K562 (cell line): ENCODE data around the gene MERTK. TPM values are rescaled to one million over a fixed set of nuclear protein-coding genes. Genes with fewer than 3 reads are reported as not detected.

Experiments
- ATF1 ChIP-seq, 2 experiments: fragments of 450-650 bp in 1 of 2; IDR thresholded peaks; 2 replicates each; pipeline ENCODE4 v1.6.1; 2016; ENCODE audit warnings: missing compliant biosample characterization in 1 of 2, missing genetic modification characterization in 1 of 2
- CBFA2T2 ChIP-seq: fragments of 450-650 bp; conservative IDR thresholded peaks from 2 replicates; pipeline ENCODE4 v1.6.1; 2017; ENCODE audit warnings: mild to moderate bottlenecking
- CBX8 ChIP-seq: fragments of 200-600 bp; sonication (generic); IDR thresholded peaks from 2 replicates; pipeline ENCODE4 v1.6.1; 2012; ENCODE audit warnings: borderline replicate concordance, mixed run types, low read depth, mild to moderate bottlenecking, moderate library complexity, mixed read lengths, low read length, control low read depth, inconsistent platforms; ENCODE audit not compliant: poor library complexity, severe bottlenecking; ENCODE audit errors: extremely low read depth
- DNMT1 ChIP-seq: fragments of 450-650 bp; IDR thresholded peaks from 2 replicates; pipeline ENCODE4 v1.6.1; 2016; ENCODE audit warnings: antibody characterized with exemption, mild to moderate bottlenecking
- FOXK2 ChIP-seq, 2 experiments: fragments of 450-650 bp; IDR thresholded peaks in 1 of 2; conservative IDR thresholded peaks in 1 of 2; 2 replicates each; pipeline ENCODE4 v1.6.1; 2016; ENCODE audit warnings: low read depth in 2 of 2, mild to moderate bottlenecking in 1 of 2
- HDAC1 ChIP-seq, 2 experiments: fragments of 450-650 bp; IDR thresholded peaks; 2 replicates each; pipeline ENCODE4 v1.6.1; 2016 to 2017; ENCODE audit warnings: inconsistent platforms in 1 of 2, mild to moderate bottlenecking in 1 of 2, moderate library complexity in 1 of 2
- KDM4B ChIP-seq, 2 experiments: fragments of 450-650 bp in 1 of 2; sonication (generic) in 1 of 2; IDR thresholded peaks; 2 replicates each; pipeline ENCODE4 v1.6.1; 2016 to 2017; ENCODE audit warnings: borderline replicate concordance in 2 of 2, antibody characterized with exemption in 1 of 2, low read depth in 1 of 2, mild to moderate bottlenecking in 1 of 2
- PTBP1 ChIP-seq: fragments of 200-400 bp; formaldehyde crosslinking; IDR thresholded peaks from 2 replicates; pipeline ENCODE4 v1.6.1; 2017; ENCODE audit warnings: low read depth, low read length
- RFX1 ChIP-seq: fragments of 450-650 bp; IDR thresholded peaks from 2 replicates; pipeline ENCODE4 v1.6.1; 2016; ENCODE audit warnings: mild to moderate bottlenecking, moderate library complexity
- SLC30A9 ChIP-seq: fragments of 250-450 bp; sonication (Bioruptor Pico); IDR thresholded peaks from 2 replicates; pipeline ENCODE4 v1.8.0; 2022; ENCODE audit warnings: mild to moderate bottlenecking, moderate library complexity
- SMARCB1 ChIP-seq: IDR thresholded peaks from 2 replicates; pipeline ENCODE4 v1.6.1; 2011; ENCODE audit warnings: improper control_type of control experiment, low read depth; ENCODE audit not compliant: insufficient read length
- TCF7L2 ChIP-seq: fragments of 150-350 bp; IDR thresholded peaks from 2 replicates; pipeline ENCODE4 v1.6.1; 2016; ENCODE audit warnings: low read depth, mild to moderate bottlenecking, low read length, moderate library complexity
- TFAP4 ChIP-seq: sonication (generic); formaldehyde crosslinking; IDR thresholded peaks from 2 replicates; pipeline ENCODE4 v1.8.0; 2022; ENCODE audit warnings: missing genetic modification reagents, mild to moderate bottlenecking, moderate library complexity, borderline replicate concordance
- polyA plus RNA-seq, 8 experiments: library from polyadenylated mRNA; depleted of rRNA in 4 of 8; stranded (reverse) in 5 of 8; unstranded in 3 of 8; fragments of >200 nt; fragmentation: Nextera tagmentation in 2 of 8; fragmentation: Illumina TruSeq in 1 of 8; extraction: Ambion mirVana in 2 of 8; extraction: Trizol in 1 of 8; gene quantifications; 2 replicates each; pipeline versions ENCODE4 v1.2.1 to v1.2.3, GENCODE V29; 2011 to 2014; ENCODE audit warnings: inconsistent platforms in 1 of 8, missing spikeins in 1 of 8
- total RNA-seq, 7 experiments: library from RNA; depleted of rRNA in 6 of 7; stranded (reverse); fragments of >200 nt in 6 of 7; fragmentation: Illumina TruSeq in 2 of 7; extraction: Trizol in 2 of 7; gene quantifications; 2 replicates each; pipeline versions ENCODE4 v1.2.1 to v1.2.3, GENCODE V29; 2011 to 2021; ENCODE audit warnings: low replicate concordance in 1 of 7
- TF ChIP-seq, protein P1 (sequence below): fragments of 250-450 bp; sonication (Bioruptor Pico); IDR thresholded peaks from 2 replicates; pipeline ENCODE4 v1.4.0; 2020
- TF ChIP-seq, protein P2 (sequence below): fragments of 450-650 bp; IDR thresholded peaks from 2 replicates; pipeline ENCODE4 v1.6.1; 2018; ENCODE audit warnings: mild to moderate bottlenecking, low read depth; ENCODE audit not compliant: partially characterized antibody
- TF ChIP-seq, protein P3 (sequence below): fragments of 200-800 bp; sonication (Bioruptor generic); IDR thresholded peaks from 2 replicates; pipeline ENCODE4 v1.6.1; 2017; ENCODE audit warnings: missing genetic modification characterization, missing compliant biosample characterization

MERTK gene
- total and polyA plus RNA-seq, 9 of the 15 experiments (the other 6 are each of a cell fraction or from before 2014, with no cell fraction given), result 0.23 to 1.6 (median 0.74) TPM

GRCh38 chr2:112026509-112026908, 128.1 kb downstream of the MERTK start (continued):
- TF ChIP-seq, protein P1, sequence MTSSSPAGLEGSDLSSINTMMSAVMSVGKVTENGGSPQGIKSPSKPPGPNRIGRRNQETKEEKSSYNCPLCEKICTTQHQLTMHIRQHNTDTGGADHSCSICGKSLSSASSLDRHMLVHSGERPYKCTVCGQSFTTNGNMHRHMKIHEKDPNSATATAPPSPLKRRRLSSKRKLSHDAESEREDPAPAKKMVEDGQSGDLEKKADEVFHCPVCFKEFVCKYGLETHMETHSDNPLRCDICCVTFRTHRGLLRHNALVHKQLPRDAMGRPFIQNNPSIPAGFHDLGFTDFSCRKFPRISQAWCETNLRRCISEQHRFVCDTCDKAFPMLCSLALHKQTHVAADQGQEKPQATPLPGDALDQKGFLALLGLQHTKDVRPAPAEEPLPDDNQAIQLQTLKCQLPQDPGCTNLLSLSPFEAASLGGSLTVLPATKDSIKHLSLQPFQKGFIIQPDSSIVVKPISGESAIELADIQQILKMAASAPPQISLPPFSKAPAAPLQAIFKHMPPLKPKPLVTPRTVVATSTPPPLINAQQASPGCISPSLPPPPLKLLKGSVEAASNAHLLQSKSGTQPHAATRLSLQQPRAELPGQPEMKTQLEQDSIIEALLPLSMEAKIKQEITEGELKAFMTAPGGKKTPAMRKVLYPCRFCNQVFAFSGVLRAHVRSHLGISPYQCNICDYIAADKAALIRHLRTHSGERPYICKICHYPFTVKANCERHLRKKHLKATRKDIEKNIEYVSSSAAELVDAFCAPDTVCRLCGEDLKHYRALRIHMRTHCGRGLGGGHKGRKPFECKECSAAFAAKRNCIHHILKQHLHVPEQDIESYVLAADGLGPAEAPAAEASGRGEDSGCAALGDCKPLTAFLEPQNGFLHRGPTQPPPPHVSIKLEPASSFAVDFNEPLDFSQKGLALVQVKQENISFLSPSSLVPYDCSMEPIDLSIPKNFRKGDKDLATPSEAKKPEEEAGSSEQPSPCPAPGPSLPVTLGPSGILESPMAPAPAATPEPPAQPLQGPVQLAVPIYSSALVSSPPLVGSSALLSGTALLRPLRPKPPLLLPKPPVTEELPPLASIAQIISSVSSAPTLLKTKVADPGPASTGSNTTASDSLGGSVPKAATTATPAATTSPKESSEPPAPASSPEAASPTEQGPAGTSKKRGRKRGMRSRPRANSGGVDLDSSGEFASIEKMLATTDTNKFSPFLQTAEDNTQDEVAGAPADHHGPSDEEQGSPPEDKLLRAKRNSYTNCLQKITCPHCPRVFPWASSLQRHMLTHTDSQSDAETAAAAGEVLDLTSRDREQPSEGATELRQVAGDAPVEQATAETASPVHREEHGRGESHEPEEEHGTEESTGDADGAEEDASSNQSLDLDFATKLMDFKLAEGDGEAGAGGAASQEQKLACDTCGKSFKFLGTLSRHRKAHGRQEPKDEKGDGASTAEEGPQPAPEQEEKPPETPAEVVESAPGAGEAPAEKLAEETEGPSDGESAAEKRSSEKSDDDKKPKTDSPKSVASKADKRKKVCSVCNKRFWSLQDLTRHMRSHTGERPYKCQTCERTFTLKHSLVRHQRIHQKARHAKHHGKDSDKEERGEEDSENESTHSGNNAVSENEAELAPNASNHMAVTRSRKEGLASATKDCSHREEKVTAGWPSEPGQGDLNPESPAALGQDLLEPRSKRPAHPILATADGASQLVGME (CRISPR knock-in tag), result no peak
- TF ChIP-seq PTBP1, result no peak
- no peak; the same call in 1 of the 2 replicates for TF ChIP-seq RFX1
- TF ChIP-seq, protein P2, sequence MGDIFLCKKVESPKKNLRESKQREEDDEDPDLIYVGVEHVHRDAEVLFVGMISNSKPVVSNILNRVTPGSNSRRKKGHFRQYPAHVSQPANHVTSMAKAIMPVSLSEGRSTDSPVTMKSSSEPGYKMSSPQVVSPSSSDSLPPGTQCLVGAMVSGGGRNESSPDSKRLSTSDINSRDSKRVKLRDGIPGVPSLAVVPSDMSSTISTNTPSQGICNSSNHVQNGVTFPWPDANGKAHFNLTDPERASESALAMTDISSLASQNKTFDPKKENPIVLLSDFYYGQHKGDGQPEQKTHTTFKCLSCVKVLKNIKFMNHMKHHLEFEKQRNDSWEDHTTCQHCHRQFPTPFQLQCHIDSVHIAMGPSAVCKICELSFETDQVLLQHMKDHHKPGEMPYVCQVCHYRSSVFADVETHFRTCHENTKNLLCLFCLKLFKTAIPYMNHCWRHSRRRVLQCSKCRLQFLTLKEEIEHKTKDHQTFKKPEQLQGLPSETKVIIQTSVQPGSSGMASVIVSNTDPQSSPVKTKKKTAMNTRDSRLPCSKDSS, result no peak
- TF ChIP-seq, protein P3, sequence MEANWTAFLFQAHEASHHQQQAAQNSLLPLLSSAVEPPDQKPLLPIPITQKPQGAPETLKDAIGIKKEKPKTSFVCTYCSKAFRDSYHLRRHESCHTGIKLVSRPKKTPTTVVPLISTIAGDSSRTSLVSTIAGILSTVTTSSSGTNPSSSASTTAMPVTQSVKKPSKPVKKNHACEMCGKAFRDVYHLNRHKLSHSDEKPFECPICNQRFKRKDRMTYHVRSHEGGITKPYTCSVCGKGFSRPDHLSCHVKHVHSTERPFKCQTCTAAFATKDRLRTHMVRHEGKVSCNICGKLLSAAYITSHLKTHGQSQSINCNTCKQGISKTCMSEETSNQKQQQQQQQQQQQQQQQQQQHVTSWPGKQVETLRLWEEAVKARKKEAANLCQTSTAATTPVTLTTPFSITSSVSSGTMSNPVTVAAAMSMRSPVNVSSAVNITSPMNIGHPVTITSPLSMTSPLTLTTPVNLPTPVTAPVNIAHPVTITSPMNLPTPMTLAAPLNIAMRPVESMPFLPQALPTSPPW (CRISPR knock-in tag), result no peak
- no peak for TF ChIP-seq SLC30A9 (CRISPR knock-in tag)
- TF ChIP-seq FOXK2 (conservative IDR thresholded peaks at IDR 0.05 in 1 of 2, IDR thresholded peaks at IDR 0.05 in 1 of 2; ENCODE audit: low read depth in 2 of 2), result no peak
- TF ChIP-seq CBFA2T2, result peak; percentile 61
- TF ChIP-seq TFAP4, result no peak
- TF ChIP-seq KDM4B (IDR thresholded peaks at IDR 0.05; ENCODE audit: borderline replicate concordance in 2 of 2, low read depth in 1 of 2), result no peak
- TF ChIP-seq CBX8, result no peak
- TF ChIP-seq TCF7L2, result no peak
- TF ChIP-seq HDAC1 (IDR thresholded peaks at IDR 0.05), result no peak
- TF ChIP-seq SMARCB1, result no peak
- TF ChIP-seq DNMT1, result no peak
- TF ChIP-seq ATF1 (CRISPR knock-in tag; IDR thresholded peaks at IDR 0.05), result no peak
- TF ChIP-seq ATF1 (tag; IDR thresholded peaks at IDR 0.05), result peak; percentile 62; the same call in 1 of the 2 replicates
